ENCODE data around the gene SLC25A46. TPM values are rescaled to one million over a fixed set of nuclear protein-coding genes. Genes with fewer than 3 reads are reported as not detected.

The SLC25A46 gene
- total and polyA plus RNA-seq, 2 experiments from 2014 or later: 14.1 to 33.1 TPM

DNA sequence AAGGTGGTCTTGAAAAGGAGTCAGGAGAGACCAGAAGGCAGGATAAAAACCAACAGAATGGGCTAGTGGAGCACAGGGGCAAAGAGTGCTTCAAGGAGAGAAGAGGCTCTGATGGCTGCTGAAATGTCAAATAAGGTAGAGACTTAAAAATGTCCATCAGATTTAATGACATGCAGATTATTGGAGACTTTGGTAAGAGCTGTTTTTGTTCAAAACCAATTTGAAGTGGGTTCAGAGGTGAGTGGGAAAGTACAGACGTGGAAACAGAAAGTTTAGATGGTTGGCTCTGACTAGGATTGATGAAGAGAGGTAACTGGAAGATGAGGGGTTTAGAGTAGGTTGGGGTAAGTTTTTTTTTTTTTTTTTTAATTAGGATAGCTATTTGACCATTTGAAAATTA is 14.1 kb downstream of the SLC25A46 start:
- H3K36me3 Mint-ChIP-seq (ENCODE audit: low read depth): no peaks in the 10 kb centered on the region; the same call in 1 of the 3 replicates
- H2AFZ ChIP-seq: no peak overlapping the region
- peaks cover 3% of the 10 kb centered on the region; the same call in 2 of the 3 replicates for H3K4me1 Mint-ChIP-seq
- H3K27me3 ChIP-seq (ENCODE audit: insufficient read depth): no peaks in the 10 kb centered on the region
- no peaks in the 10 kb centered on the region for H3K9me2 ChIP-seq (ENCODE audit: insufficient read depth)
- H3K4me2 ChIP-seq: no peak overlapping the region
- DNase-seq (ENCODE audit: low spot score) (no peak), ATAC-seq (no peak)
- peaks cover 5% of the 10 kb centered on the region; the same call in 1 of the 2 replicates for H3K36me3 ChIP-seq (ENCODE audit: insufficient read depth)
- no peaks in the 10 kb centered on the region for H3K4me1 ChIP-seq (ENCODE audit: insufficient read depth)
- no peaks in the 10 kb centered on the region for H3F3A ChIP-seq (replicated peaks; ENCODE audit: low read depth)
- H3K27me3 Mint-ChIP-seq (ENCODE audit: insufficient read depth, low read depth, poor library complexity): no peaks in the 10 kb centered on the region
- H4K20me1 ChIP-seq (replicated peaks; ENCODE audit: insufficient read depth): no peaks in the 10 kb centered on the region
- no peaks in the 10 kb centered on the region for H3K79me2 ChIP-seq (replicated peaks; ENCODE audit: insufficient read depth)
- no peaks in the 10 kb centered on the region for H3K9me3 Mint-ChIP-seq
- H3K27ac ChIP-seq (ENCODE audit: low read depth): no peak overlapping the region
- H3K27ac Mint-ChIP-seq: peak overlapping the region; percentile 10; the same call in 1 of the 2 replicates
- H3K4me3 Mint-ChIP-seq: no peak overlapping the region; the same call in 2 of the 3 replicates
- no peak overlapping the region for H3K4me3 ChIP-seq
- TF ChIP-seq ZNF114 (CRISPR knock-in tag; IDR thresholded peaks at IDR 0.05) (no peak), ZNF331 (CRISPR knock-in tag; IDR thresholded peaks at IDR 0.05; ENCODE audit: low read depth) (no peak), JUNB (IDR thresholded peaks at IDR 0.05; ENCODE audit: unreplicated experiment) (no peak), EZH2 (IDR thresholded peaks at IDR 0.05; ENCODE audit: low read depth, unreplicated experiment) (no peak), EZH2phosphoT487 (IDR thresholded peaks at IDR 0.05; ENCODE audit: unreplicated experiment) (no peak), NANOG (IDR thresholded peaks at IDR 0.05; ENCODE audit: borderline replicate concordance) (no peak), CREB1 (CRISPR knock-in tag; IDR thresholded peaks at IDR 0.05; ENCODE audit: low read depth) (no peak), POLR2AphosphoS5 (IDR thresholded peaks at IDR 0.05; ENCODE audit: low read depth) (no peak), STAT1 (IDR thresholded peaks at IDR 0.05; ENCODE audit: unreplicated experiment) (no peak), ZNF462 (CRISPR knock-in tag; IDR thresholded peaks at IDR 0.05) (no peak), REST (IDR thresholded peaks at IDR 0.05; ENCODE audit: unreplicated experiment) (no peak)
- TF ChIP-seq, protein P1, sequence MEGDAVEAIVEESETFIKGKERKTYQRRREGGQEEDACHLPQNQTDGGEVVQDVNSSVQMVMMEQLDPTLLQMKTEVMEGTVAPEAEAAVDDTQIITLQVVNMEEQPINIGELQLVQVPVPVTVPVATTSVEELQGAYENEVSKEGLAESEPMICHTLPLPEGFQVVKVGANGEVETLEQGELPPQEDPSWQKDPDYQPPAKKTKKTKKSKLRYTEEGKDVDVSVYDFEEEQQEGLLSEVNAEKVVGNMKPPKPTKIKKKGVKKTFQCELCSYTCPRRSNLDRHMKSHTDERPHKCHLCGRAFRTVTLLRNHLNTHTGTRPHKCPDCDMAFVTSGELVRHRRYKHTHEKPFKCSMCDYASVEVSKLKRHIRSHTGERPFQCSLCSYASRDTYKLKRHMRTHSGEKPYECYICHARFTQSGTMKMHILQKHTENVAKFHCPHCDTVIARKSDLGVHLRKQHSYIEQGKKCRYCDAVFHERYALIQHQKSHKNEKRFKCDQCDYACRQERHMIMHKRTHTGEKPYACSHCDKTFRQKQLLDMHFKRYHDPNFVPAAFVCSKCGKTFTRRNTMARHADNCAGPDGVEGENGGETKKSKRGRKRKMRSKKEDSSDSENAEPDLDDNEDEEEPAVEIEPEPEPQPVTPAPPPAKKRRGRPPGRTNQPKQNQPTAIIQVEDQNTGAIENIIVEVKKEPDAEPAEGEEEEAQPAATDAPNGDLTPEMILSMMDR (conservative IDR thresholded peaks at IDR 0.05; ENCODE audit: low read depth in 2 of 2): no peak
- TF ChIP-seq, protein P2, sequence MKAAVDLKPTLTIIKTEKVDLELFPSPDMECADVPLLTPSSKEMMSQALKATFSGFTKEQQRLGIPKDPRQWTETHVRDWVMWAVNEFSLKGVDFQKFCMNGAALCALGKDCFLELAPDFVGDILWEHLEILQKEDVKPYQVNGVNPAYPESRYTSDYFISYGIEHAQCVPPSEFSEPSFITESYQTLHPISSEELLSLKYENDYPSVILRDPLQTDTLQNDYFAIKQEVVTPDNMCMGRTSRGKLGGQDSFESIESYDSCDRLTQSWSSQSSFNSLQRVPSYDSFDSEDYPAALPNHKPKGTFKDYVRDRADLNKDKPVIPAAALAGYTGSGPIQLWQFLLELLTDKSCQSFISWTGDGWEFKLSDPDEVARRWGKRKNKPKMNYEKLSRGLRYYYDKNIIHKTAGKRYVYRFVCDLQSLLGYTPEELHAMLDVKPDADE (IDR thresholded peaks at IDR 0.05): no peak
